ENCODE data around the gene USP32.
"Not testable (repeated sequence)": the region's sequence is repeated elsewhere in the genome, so short reads cannot be mapped to it uniquely, and the experiment has no call there.

The USP32 gene

GRCh38 chr17:60247836-60248461 lies 144.0 kb downstream of the USP32 start:
- H3K4me3 ChIP-seq (ENCODE audit: low read depth, low read length): no peak overlapping the region

DNA sequence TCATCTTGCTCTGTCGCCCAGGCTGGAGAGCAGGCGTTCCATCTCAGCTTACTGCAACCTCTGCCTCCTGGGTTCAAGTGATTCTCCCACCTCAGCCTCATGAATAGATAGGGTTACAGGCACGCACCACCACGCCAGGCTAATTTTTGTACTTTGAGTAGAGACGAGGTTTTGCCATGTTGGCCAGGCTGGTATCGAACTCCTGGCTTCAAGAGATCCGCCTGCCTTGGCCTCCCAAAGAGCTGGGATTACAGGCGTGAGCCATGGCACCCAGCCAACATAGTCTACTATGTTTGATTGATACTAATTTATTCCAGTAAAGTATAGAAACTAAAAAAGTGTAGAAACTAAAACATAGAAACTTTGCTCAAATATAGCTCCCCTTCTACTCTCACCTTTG lies 147.3 kb downstream of the USP32 start:
- H3K4me3 ChIP-seq (ENCODE audit: low read depth, low read length): no peak overlapping the region

GRCh38 chr17:60240290-60240689 lies 151.6 kb downstream of the USP32 start:
- H3K4me3 ChIP-seq (ENCODE audit: low read depth, low read length): no peak overlapping the region

GRCh38 chr17:60231691-60232090 lies 160.2 kb downstream of the USP32 start:
- no peak overlapping the region for H3K4me3 ChIP-seq (ENCODE audit: low read depth, low read length)

- H3K4me3 ChIP-seq (ENCODE audit: low read depth, low read length): no peak overlapping the region
Observed at GRCh38 chr17:60231234-60231633, 160.7 kb downstream of the USP32 start.

GRCh38 chr17:60230358-60230757 lies 161.6 kb downstream of the USP32 start:
- H3K4me3 ChIP-seq (ENCODE audit: low read depth, low read length): no peak overlapping the region

DNA sequence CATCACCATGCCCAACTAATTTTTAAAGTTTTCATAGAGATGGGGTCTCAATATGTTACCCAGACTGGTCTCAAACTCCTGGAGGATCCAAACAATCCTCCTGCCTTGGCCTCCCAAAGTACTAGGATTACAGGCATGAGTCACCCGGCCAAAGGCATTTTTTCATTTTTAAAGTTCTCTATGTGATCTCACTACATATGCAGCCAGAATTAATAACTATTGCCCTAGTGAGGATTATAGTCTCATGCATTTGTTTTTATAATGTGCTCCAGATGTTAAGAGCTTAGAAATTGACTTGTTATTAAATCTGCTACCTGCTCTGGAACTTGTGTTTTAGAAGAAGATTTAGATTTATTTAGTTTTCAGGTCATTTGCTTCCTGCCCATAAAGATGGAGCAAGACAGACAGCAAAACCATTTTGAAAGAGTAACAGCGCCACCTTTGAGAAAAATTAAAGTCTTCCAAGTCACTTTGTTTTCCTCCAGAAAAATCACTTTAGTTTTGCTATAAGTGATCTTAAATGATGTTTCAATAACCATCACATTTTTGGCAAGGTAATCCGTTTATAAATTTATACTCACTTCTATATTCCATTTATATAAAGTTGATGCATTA lies 162.6 kb downstream of the USP32 start:
- no peak overlapping the region for H3K4me3 ChIP-seq (ENCODE audit: low read depth, low read length)

DNA sequence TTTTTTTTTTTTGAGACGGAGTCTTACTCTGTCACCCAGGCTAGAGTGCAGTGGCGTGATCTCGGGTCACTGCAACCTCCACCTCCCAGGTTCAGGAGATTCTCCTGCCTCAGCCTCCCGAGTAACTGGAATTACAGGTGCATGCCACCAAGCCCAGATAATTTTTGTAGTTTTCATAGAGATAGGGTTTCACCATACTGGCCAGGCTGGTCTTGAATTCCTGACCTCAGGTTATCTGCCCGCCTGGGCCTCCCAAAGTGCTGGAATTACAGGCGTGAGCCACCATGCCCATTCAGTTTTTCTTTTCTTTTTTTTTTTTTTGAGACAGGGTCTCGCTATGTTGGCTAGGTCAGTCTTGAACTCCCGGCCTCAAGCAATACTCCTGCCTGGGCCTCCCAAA lies 164.7 kb downstream of the USP32 start:
- not testable (repeated sequence) for H3K4me3 ChIP-seq (ENCODE audit: low read depth, low read length)

- H3K4me3 ChIP-seq (ENCODE audit: low read depth, low read length): no peak overlapping the region
Observed at GRCh38 chr17:60224064-60224463, 167.9 kb downstream of the USP32 start.

DNA sequence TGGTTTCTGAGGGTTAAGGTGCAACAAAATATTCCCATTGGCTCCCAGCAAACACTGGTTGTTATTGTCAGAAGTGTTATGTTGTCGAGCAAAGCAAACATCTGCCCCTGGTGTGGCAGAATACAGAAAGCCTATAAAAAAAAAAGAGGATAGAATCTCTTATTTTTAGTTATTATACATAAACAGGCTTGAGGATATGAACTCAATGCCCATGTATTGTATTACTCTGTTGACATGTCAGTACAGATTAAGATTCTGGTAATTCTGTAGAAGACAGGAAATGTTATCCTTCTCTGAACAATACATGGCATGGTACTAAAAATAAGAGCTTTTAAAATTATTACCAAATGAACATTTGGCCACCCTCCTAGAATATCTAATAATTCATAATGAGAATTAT lies 168.5 kb downstream of the USP32 start:
- no peak overlapping the region for H3K4me3 ChIP-seq (ENCODE audit: low read depth, low read length)

DNA sequence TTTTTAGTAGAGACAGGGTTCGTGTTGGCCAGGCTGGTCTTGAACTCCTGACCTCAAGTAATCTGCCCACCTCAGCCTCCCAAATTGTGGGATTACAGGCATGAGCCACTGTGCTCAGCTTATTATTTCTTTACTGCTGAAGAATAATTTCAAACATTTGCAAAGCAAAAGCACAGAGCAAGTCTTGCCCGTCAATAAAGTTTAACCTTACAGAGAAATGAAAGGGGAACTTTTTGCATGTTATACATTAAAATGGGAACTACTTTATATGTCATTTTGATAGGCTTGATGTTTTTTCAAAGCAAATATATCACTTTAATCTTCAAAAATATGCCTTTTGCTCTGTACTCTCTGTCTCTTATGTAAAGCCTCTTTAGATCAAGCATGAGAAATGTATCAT lies 173.2 kb downstream of the USP32 start:
- H3K4me3 ChIP-seq (ENCODE audit: low read depth, low read length): not testable (repeated sequence)

DNA sequence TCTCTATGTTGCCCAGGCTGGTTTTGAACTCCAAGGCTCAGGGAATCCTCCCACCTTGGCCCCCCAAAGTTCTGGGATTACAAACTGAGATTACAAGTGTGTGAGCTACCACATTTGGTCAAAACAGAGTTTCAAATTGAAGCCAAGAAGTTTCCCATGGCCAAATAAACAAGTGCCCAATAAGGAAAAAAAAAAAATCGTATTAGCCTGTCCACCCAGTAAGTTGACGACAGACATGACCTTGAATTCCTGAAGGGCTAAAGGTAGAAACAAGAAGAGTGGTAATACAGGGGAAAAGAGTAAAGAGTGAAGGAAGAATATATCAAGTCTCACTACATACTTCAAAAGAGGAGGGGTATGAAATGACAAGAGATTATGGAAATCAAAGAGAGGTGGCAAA lies 176.0 kb downstream of the USP32 start:
- H3K4me3 ChIP-seq (ENCODE audit: low read depth, low read length): not testable (repeated sequence)

- H3K4me3 ChIP-seq (ENCODE audit: low read depth, low read length): not testable (repeated sequence)
Observed at GRCh38 chr17:60211282-60211681, 180.7 kb downstream of the USP32 start.

DNA sequence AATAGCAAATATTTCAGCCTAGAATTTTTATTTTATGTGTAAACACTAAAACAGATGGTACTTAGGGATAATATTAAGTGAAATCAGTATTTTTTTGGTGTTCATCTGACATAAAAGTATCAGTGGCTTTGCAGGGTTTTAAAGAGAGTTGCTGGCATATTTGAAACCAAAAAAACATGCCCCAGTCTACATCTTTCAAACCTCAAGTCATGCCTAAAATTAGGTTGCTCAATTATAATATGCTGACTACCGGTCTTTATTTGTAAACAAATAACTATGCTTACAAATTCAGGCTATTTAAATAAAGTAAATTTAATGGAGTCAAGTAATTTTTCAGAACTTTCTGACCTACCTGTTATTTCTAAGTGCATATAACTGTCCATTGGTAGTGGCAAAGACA lies 183.6 kb downstream of the USP32 start:
- not testable (repeated sequence) for H3K4me3 ChIP-seq (ENCODE audit: low read depth, low read length)

- H3K4me3 ChIP-seq (ENCODE audit: low read depth, low read length): not testable (repeated sequence)
Observed at GRCh38 chr17:60205782-60206181, 186.2 kb downstream of the USP32 start.

- H3K4me3 ChIP-seq (ENCODE audit: low read depth, low read length): not testable (repeated sequence)
Observed at GRCh38 chr17:60198630-60199029, 193.3 kb downstream of the USP32 start.

GRCh38 chr17:60194141-60194540 lies 197.8 kb downstream of the USP32 start:
- H3K4me3 ChIP-seq (ENCODE audit: low read depth, low read length): not testable (repeated sequence)

GRCh38 chr17:60193482-60193881 lies 198.5 kb downstream of the USP32 start:
- no peak overlapping the region for H3K4me3 ChIP-seq (ENCODE audit: low read depth, low read length)

DNA sequence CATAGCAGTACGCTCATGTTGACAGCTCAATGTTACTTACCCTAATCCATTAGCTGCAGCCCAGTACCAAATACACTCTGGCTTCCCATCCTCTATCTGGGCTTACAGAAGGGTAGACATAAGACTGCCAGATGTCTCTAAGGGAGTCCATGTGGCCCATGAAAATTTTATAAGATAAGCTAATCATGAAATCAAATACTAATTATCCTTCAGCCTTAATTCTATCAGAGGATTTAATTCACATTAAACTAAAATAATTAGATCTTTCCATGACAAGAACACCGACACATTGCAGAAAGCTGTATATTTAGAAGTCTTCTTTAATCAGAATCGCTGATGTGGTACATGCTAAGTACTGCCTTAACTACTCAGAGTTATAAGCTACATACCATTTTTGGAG lies 198.9 kb downstream of the USP32 start:
- not testable (repeated sequence) for H3K4me3 ChIP-seq (ENCODE audit: low read depth, low read length)

GRCh38 chr17:60190032-60190431 lies 201.9 kb downstream of the USP32 start:
- H3K4me3 ChIP-seq (ENCODE audit: low read depth, low read length): not testable (repeated sequence)

DNA sequence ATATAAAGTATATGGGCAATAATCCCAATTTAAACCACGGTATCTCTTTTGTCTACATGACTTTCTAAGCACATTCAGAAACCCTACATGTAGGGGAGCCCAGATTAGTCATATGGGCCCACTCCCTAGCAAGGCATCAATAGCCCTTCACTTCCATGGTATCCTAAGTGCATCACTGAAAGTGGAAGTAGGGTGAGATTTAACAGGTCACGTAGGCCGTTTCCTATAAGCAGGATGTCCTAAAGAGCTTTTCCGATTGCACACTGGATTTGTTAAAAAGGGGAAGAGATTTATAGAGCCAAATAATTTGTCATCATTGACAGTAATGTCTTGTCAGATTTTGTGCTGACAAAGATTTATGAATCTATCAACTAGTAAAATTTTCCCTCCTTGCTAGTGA lies 203.2 kb downstream of the USP32 start:
- no peak overlapping the region for H3K4me3 ChIP-seq (ENCODE audit: low read depth, low read length)

GRCh38 chr17:60186846-60187745 lies 204.8 kb downstream of the USP32 start:
- H3K4me3 ChIP-seq (ENCODE audit: low read depth, low read length): not testable (repeated sequence)
